HG02610 (cell line): ENCODE data around the gene ARMS2.

Source experiments
- ATAC-seq: cut with Tn5 transposase; IDR thresholded peaks from one replicate; pipeline ENCODE4 v1.9.1; 2021; ENCODE audit warnings: mild to moderate bottlenecking, moderate library complexity; ENCODE audit not compliant: unreplicated experiment

ARMS2 gene

DNA sequence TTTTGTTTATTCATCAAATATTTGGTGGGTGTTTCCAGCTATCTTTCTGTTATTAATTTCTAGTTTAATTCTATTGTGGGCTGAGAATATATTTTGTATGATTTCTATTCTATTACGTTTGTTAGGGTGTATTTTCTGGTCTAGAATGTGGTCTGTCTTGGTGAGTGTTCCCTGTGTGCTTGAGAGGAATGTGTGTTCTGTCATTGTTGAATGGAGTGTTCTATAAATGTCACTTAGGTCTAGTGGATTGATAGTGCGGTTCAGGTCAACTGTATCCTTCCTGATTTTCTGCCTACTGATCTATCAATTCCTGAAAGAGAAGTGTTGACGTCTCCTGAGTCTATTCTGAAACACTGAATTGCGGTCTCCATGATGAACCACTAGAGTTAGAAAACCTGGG lies 15.4 kb downstream of the ARMS2 start:
- no peak for ATAC-seq

DNA sequence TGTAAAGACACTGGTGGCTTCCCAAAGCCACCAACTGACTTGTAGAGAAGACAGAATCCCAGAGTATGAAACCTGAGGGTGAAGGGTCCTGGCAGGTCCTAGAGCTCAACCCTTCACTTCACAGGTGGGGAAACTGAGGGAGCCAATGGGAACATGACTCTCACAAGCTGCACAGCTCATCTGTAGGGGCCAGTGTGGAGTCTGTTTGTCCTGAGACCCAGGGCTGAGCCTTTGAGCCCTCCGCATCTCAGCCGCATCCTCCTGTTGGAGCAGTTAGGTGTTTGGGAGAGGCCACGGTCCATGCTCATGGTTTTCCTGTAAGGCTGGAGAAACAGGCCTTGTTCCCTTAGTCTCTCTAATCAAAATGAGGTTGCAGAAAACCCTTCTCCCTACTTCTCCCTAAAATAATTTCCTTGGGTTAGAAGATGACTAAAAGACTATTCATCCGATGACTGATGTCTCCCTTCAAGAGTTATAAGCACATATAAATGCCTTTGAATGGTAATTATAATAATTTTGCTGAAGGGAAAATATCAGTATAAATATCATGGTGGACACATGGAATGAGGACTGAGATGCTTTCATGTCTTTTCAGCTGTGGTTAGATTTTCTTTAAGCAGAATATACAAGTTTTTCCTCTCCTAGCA lies 17.2 kb downstream of the ARMS2 start:
- ATAC-seq = no peak

GRCh38 chr10:122473116-122473515 lies 18.7 kb downstream of the ARMS2 start:
- no peak for ATAC-seq

- ATAC-seq = no peak
These were observed 19.8 kb downstream of the ARMS2 start for GRCh38 chr10:122474131-122474818.

- no peak for ATAC-seq
These were observed 20.6 kb downstream of the ARMS2 start for GRCh38 chr10:122475100-122475499.

- no peak for ATAC-seq
These were observed 21.3 kb downstream of the ARMS2 start for GRCh38 chr10:122475591-122476332.

DNA sequence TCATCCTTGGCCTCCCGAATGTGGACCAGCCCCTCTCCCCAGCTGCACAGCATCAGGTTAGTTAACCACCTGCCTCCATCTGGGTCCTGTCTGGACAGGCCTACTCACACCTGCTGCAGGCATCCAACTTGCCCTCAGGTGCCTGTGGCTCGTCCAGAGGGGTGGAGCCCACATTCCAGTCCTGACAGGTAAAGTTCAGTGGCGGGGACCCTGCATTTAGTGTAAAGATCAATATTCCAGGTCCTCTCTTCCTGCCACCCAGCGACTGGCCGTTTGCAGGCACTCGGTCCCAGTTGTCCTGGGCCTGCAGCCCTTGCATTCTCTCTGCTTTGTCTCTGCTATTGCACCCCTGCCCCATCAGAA lies 21.9 kb downstream of the ARMS2 start:
- ATAC-seq = no peak

DNA sequence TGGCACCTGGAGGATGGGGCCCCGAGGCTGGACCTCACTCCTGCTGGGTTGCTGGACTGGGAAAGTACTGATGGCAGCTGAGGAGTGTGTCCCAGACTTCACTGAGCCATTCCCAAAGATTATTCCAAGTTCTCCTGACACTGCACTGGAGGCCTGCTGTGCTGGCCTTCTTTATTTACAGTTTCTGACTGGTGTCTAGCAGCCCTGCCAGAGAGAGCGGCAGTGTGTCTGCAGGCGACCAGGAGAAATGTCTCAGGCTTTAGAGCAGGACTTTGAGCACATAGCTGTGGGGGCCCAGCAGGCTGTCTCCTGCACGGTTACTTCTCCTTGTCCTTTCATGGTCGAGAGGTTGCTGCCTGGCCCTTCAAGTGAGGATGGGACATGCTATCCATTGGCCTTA lies 23.0 kb downstream of the ARMS2 start:
- no peak for ATAC-seq

GRCh38 chr10:122478971-122479370 lies 24.5 kb downstream of the ARMS2 start:
- no peak for ATAC-seq

DNA sequence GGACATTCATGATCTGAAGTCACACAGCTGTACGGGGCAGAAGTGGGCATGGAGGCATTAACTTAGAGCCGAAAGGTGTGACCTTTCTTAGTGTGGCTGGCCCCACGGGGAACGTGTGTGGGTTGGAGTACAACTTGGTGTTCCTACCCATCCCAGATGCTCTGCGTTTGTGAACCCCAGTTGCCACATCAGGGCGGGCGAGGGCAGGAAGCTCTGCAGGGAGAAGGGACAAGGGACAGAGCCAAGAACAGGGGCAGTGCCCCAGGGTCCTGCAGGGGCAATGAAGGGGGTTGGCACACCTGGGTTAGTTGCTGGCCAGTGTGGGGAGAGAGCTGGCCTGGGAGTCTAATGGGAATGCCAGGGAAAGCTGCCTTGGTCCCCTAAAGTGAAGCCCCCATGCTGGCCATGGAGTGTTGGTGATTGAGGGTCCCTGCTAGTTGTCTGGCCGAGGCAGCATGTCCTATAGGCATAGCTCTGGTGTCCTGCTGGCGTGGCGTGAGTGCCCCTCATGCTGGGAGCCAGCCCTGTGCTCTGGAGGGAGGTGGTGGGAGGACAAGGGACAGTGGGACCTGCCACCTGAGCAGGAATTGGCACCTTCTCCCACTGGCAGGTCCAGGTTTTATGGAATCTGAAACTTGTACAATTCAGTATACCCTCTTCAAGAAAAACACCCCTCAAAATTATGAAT lies 25.8 kb downstream of the ARMS2 start:
- ATAC-seq = no peak

- no peak for ATAC-seq
These were observed 27.0 kb downstream of the ARMS2 start for GRCh38 chr10:122481296-122482056.

DNA sequence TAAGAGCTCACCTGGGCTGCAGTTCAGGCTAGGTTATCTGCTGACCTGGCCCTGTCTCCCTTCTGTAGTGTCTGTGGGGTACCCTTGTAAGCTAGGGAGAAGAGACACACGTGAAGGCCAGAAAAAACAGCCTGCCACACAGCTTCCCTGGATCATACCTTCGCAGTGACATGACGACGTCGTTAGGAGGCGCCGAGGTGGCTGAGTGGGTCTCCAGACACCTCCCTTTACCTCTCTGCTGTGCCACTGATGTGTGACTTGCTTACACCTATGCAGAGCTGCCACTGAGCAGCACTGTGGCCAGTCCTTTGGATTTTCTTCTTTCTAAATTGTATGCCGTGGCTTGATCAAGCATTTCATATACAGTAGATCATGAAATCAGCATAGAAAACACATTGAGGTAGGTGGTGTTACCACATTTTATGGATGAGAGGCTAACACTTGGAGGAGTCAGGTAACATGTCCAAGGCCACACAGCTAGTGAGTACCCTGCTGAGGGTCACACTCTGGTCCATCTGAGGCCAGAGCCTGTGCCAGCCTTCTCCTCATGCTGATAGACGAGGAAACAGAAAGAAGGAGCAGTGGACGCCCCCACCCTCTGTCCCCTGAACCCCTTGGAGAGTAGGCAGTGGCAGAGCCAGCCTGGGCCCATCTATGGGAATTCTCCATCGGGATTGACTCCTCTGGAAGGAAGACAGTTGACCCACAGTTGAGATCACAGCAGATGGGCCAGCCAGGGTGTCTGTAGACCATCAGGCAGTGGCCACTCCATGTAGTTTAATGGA lies 30.0 kb downstream of the ARMS2 start:
- no peak for ATAC-seq

DNA sequence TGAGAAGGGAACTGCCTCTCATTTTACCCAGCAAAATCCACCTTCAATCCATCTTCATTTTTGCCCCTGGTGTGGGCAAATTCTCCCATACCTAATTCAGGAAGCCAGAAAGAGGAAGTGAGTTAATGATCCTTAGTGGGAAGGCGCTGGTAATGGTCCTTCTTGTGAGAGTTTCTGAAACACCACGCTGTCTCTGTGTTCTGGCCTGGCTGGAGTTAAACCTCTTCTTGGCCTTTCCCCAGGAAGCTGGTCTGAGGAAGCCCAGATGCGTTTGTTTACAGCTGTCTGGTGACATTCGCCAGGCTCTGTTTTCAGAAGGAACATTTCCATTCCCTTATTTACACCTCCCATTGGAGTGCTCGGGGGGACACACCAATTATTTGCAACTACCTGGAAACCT lies 31.2 kb downstream of the ARMS2 start:
- ATAC-seq = no peak

DNA sequence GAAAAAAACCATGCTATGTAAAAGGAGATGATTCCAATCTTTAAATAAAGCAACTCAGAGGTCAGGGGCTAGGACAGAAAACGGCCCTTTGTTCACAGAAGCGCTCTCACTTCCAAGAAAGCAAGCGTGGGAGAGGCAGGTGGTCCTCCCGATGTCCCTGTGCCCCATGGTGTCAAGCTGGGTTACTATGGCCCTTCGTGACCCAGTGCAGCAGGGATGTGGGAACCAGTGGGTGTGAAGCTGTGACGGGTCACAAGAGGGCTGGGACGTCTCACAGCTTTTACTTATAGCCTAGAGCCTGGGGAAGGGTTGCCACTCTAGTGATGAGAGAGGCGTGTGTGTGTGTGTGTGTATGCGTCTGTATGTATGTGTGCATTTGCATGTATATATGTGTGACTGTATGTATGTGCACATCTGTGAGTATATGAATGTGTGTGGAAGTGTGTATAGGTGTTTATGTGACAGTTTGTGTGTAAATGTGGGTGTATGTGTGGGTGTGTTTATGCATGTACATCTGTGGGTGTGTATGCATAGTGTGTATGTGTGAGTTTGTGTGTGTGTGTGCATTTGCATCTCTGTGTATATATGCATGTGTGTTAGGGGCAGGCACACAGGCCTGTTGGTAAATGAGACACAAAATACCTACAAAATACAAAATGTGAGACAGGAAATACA lies 32.1 kb downstream of the ARMS2 start:
- ATAC-seq = no peak

DNA sequence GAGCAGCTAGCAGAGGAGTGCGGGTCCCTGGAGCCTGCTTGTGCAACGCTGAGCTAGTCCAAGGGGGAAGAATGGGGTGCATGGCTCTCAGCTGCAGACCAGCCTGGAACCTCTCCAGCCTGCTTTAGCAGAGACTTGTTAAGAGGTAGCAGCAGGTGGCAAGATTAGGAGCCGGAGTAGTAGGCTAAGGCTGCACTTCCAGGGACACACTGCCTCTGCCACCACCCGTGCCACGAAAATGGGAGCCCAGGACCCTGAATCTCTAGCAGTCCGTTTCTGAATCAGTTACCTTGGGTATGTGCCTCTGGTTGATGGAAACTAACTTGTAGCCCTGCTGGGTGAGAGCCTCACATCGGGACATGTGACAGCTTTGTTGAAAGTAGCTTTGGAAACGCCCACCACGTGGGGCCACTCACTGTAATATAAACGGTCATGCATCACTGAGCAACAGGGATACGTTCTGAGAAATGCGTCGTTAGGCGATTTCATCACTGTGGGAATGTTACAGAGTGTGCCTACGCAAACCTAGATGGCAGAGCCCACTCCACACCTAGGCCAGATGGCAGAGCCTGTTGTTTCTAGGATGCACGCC lies 32.8 kb downstream of the ARMS2 start:
- no peak for ATAC-seq

DNA sequence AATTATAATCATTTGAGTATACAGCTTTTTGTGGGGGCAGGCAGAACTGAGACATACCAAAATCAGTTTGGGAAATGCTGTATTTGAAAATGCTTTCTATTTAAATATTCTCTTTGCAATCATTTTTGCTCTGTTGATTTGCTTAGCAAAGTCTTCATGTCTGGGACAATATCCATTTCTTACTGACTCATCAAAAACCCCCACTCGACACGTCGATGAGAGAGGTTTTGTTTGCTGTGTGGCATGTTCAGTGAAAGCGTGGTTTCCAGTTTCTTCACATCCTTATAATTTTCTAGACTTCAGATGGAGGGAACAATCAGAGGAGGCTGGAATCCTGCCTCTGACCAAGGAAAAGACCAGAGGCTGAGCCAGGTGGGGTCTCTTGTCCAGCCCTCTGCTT lies 35.8 kb downstream of the ARMS2 start:
- no peak for ATAC-seq

DNA sequence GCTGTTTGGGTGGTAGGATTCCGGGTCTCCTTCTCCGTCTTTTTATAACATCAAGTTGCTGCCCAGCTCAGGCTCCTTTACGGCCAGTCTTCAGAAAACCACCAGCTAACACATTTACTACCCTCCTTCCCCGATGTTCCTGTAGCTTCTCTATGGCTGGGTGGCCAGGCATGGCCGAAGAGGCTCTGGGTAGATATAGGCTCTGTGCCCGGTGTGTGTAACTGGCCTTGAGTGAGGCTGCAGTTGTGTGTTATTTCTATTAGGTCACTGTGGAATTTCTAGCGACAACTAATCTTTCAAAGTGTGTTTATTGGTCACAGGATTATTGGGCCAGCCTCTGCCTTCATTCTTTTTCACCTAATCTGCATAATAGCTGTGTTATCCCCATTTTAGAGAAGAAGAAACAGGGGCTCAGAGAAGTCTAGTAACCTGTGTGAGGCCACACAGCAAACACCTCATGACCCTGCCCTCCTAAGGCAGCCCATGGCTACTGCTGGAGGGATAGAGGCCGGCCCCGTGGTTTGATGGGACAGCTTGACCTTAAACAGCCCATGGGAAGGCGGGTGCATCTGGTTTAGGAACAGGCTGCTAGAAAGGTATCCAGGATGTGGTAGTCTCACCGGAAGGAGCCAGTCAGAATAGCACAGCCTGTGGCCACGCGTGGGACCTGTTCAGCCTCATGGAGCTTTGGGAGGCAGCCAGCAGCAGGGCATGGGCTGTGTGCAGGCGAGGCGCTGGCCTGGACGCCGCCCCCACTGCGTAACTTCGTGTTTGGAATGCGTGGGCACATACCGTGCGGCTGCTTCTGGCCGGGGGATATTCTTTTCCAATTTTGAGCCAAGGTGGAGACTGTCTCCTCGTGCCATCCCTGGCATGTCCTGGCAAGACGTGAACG lies 36.6 kb downstream of the ARMS2 start:
- ATAC-seq = no peak

DNA sequence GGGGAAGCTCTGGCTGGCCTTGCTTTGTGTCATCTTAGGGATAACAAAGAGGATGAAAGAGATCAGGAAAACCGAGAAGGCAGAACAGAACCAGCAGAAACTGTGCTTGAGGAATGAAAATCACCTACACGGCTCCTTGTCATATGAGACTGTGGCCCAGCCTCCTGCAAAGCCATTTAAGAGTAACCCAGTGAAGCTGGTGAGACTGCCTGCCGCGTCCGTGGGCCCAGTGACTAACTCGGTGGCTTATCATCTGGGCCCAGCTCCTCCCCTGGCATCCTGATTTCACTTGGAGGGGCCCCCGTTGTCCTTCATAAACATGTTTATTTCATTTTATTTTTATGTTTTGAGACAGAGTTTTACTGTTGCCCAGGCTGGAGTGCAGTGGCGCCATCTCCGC lies 37.6 kb downstream of the ARMS2 start:
- ATAC-seq = no peak
